ENCODE measurements around the gene CD9. TPM values are rescaled to one million over a fixed set of nuclear protein-coding genes. Genes with fewer than 3 reads are reported as not detected.

The CD9 gene
- total and polyA plus RNA-seq, 2 of the 8 experiments (the other 6 are each of a cell fraction or from before 2014, with no cell fraction given) = 168 to 319 TPM

- TF ChIP-seq CTCF (IDR thresholded peaks at IDR 0.05; ENCODE audit: control extremely low read depth in 1 of 3, insufficient read depth in 1 of 3, low read depth in 1 of 3, low read length in 3 of 3) (0 out of 4 replicates have a peak, but pooled peaks of 1 of the 3 experiments have one; percentile 18), BCL11A (IDR thresholded peaks at IDR 0.05; ENCODE audit: low read depth in 2 of 2, low read length in 2 of 2) (no peak), MAFK (IDR thresholded peaks at IDR 0.05; ENCODE audit: low read depth, low read length) (no peak), CBX8 (IDR thresholded peaks at IDR 0.05; ENCODE audit: borderline replicate concordance, low read depth, low read length) (no peak), POLR2AphosphoS5 (IDR thresholded peaks at IDR 0.05; ENCODE audit: low read depth, low read length) (no peak), HDAC2 (IDR thresholded peaks at IDR 0.05; ENCODE audit: borderline replicate concordance in 1 of 2, low read depth in 2 of 2, low read length in 2 of 2) (no peak), CHD1 (IDR thresholded peaks at IDR 0.05; ENCODE audit: low read depth, low read length) (no peak), ASH2L (IDR thresholded peaks at IDR 0.05; ENCODE audit: low read length) (no peak), EGR1 (IDR thresholded peaks at IDR 0.05; ENCODE audit: borderline replicate concordance, low read depth, low read length) (no peak), MAX (IDR thresholded peaks at IDR 0.05) (no peak), RBBP5 (IDR thresholded peaks at IDR 0.05; ENCODE audit: borderline replicate concordance, low read depth, low read length) (no peak), USF2 (IDR thresholded peaks at IDR 0.05; ENCODE audit: low read length) (no peak), ATF3 (IDR thresholded peaks at IDR 0.05; ENCODE audit: insufficient read depth, low read depth, low read length) (no peak), RAD21 (IDR thresholded peaks at IDR 0.05 in 1 of 2, conservative IDR thresholded peaks at IDR 0.05 in 1 of 2; ENCODE audit: low read depth in 2 of 2, low read length in 2 of 2) (peak; percentile 30 to 50; a peak in 3 of 4 replicates), SP2 (IDR thresholded peaks at IDR 0.05; ENCODE audit: low read length) (no peak)
Measured at GRCh38 chr12:6204533-6205143, 4.4 kb downstream of the CD9 start (continued).

Measured in H1 (cell line).